GM06990 (cell line): Measurements from ENCODE around the gene DENND1A.

Source experiments
- DNase-seq: peaks from one replicate; pipeline ENCODE4 v3.0.0-alpha.2; 2011; ENCODE audit not compliant: insufficient read length; ENCODE audit errors: extremely low read depth
- H3K27me3 ChIP-seq: replicated peaks from 2 replicates; pipeline ENCODE4 v1.6.0; 2011; ENCODE audit warnings: low read length; ENCODE audit not compliant: control insufficient read depth, insufficient read depth
- H3K36me3 ChIP-seq: 2 replicates; pipeline ENCODE4 v1.5.1; 2011; ENCODE audit warnings: low read length; ENCODE audit not compliant: control insufficient read depth, insufficient read depth
- H3K4me3 ChIP-seq: replicated peaks from 2 replicates; pipeline ENCODE4 v1.5.1; 2011; ENCODE audit warnings: low read depth, mild to moderate bottlenecking, control low read depth, low read length
- TF ChIP-seq, protein P1 (sequence below): IDR thresholded peaks from 2 replicates; pipeline ENCODE4 v1.5.1; 2011; ENCODE audit warnings: low read length, control low read depth, mild to moderate bottlenecking, inconsistent platforms; ENCODE audit not compliant: insufficient read depth, poor library complexity, severe bottlenecking

The DENND1A gene

DNA sequence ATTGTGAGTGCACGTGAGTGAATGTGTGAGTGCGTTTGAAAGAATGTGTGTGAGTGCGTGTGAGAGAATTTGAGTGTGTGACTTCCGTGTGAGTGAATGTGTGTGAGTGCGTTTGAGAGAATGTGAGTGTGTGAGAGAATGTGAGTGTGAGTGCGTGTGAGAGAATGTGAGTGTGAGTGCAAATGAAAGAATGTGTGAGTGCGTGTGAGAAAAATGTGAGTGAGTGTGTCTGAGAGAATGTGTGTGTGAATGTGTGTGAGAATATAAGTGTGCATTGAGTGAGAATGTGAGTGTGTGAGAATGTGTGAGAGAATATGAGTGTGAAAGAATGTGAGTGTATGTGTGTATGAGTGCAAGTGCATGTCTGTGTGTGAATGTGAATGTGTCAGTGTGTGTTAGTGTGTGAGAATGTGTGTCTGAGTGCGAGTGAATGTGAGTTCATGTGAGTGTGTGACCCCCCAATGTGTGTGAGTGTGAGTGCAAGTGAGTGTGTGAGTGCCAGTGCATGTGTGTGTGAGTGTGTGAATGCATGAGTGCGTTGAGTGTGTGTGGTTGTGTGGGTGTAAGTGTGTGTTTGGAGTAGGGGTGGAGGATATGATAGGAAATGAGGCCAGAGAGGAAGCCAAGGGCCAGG lies 43.8 kb upstream of the DENND1A start:
- TF ChIP-seq, protein P1, sequence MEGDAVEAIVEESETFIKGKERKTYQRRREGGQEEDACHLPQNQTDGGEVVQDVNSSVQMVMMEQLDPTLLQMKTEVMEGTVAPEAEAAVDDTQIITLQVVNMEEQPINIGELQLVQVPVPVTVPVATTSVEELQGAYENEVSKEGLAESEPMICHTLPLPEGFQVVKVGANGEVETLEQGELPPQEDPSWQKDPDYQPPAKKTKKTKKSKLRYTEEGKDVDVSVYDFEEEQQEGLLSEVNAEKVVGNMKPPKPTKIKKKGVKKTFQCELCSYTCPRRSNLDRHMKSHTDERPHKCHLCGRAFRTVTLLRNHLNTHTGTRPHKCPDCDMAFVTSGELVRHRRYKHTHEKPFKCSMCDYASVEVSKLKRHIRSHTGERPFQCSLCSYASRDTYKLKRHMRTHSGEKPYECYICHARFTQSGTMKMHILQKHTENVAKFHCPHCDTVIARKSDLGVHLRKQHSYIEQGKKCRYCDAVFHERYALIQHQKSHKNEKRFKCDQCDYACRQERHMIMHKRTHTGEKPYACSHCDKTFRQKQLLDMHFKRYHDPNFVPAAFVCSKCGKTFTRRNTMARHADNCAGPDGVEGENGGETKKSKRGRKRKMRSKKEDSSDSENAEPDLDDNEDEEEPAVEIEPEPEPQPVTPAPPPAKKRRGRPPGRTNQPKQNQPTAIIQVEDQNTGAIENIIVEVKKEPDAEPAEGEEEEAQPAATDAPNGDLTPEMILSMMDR = no peak
- Histone ChIP-seq H3K36me3 (no peaks in the 10 kb centered on the region), H3K4me3 (no peak overlapping the region), H3K27me3 (no peaks in the 10 kb centered on the region; the same call in 1 of the 2 replicates)
- no peak for DNase-seq

DNA sequence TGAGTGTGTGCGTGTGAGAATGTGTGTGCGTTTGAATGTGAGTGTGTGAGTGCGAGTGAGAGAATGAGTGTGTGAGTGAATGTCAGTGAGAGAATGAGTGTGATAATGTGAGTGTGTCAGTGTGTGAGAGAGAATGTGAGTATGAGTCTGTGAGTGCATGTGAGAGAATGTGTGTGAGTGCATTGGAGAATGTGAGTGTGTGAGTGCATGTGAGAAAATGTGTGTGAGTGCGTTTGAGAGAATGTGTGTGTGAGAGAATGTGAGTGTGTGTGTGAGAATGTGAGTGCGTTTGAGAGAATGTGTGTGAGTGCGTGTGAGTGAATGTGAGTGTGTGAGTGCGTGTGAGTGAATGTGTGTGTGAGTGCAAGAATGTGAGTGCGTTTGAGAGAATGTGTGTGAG lies 42.7 kb upstream of the DENND1A start:
- no peak for DNase-seq
- Histone ChIP-seq H3K4me3 (no peak overlapping the region), H3K27me3 (no peaks in the 10 kb centered on the region; the same call in 1 of the 2 replicates), H3K36me3 (no peaks in the 10 kb centered on the region)
- TF ChIP-seq, protein P1 = no peak

DNA sequence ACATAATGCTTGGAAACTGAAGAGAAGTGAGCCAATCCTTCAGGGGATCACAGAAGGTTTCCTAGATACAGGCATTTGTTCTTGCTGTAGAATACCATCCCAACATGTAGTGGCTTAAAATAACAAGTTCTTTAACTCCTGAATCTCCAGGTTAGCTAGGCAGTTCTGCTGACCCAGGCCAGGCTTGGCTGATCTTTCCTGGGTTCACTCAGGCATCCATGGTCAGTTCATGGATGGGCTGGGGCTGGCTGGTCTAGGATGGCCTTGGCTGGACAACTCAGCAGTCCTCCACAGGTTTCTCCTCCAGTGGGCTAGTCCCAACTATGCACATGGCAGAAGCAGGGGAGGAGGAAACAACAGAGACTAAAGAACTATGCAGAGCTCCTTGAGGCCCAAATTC lies 37.4 kb upstream of the DENND1A start:
- no peaks in the 10 kb centered on the region for H3K36me3 ChIP-seq
- no peak for DNase-seq
- H3K27me3 ChIP-seq = no peaks in the 10 kb centered on the region; the same call in 1 of the 2 replicates
- H3K4me3 ChIP-seq = no peak overlapping the region
- TF ChIP-seq, protein P1 = no peak

DNA sequence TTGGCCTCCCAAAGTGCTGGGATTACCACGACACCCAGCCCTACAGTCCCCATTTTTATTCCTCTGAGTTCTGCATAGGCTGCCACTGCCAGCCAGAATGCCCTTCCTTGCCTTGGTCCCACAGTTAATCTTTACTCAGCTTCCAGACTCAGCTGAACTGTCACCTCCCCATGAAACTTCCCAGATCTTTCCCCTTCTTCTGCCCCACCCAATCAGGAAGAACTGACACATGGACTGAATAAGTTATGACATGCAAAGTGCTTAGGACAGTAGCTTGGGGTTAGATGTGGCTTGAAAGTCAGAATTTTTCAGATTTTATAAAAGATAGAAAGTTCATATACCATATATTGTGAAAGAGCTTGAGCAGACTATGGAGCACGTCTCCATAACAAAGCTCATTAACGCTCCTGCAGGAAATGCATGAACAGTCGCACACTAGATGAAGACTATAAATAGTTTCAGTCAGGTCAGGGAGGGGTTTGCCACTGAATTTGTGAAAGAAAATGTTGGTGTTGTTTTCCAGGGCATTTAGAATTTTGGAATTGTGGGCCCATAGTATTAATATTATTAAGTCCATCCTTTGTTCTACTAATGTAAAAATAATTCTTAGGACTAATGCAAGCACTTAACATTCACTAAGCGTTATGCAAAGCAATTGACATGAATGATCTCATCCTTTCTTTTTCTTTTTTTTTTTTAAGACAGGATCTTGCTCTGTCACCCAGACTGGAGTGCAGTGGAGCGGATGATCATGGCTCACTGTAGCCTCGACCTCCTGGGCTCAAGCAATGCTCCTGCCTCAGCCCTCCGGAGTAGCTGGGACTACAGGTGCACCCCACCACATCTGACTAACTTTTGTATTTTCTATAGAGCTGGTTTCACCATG lies 36.1 kb upstream of the DENND1A start:
- H3K36me3 ChIP-seq = no peaks in the 10 kb centered on the region
- no peak overlapping the region for H3K4me3 ChIP-seq
- TF ChIP-seq, protein P1 = no peak
- no peak for DNase-seq
- no peaks in the 10 kb centered on the region; the same call in 1 of the 2 replicates for H3K27me3 ChIP-seq

DNA sequence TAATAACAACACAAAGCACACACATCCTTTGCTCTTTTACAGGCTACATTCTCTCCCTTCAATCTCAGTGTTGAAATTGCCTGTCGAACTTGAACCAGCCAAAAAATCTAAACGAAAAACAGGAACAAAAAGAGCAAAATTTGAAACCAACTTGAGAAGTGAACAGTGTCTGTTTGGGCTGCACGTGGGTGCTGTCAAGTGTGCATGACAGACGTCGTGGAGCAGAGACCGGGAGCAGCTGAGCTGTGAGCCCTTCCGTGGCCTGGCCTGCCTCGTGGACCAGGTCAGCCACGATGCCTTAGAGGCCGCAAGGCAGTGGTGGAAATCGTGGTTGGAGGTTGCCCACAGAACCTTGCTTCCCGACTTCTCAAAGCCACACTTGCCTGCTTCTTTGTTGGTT lies 34.8 kb upstream of the DENND1A start:
- Histone ChIP-seq H3K4me3 (no peak overlapping the region), H3K36me3 (no peaks in the 10 kb centered on the region), H3K27me3 (no peaks in the 10 kb centered on the region; the same call in 1 of the 2 replicates)
- DNase-seq = peak; percentile 24
- TF ChIP-seq, protein P1 = no peak
